GM19468 (cell line): ENCODE results near the gene CNOT3.

Experiments
- ATAC-seq: cut with Tn5 transposase; IDR thresholded peaks from one replicate; pipeline ENCODE4 v1.9.1; 2021; ENCODE audit warnings: mild to moderate bottlenecking, moderate library complexity, moderate number of reproducible peaks; ENCODE audit not compliant: unreplicated experiment; ENCODE audit errors: extremely low read depth

The CNOT3 gene

GRCh38 chr19:54115109-54116063 lies 22.2 kb upstream of the CNOT3 start, which contains the start of the genes PRPF31 and TFPT:
Gene PRPF31, plus strand, starts transcription at chr19:54115754. Its CDS starts 2,525 bp downstream, at chr19:54118279.
Gene TFPT, minus strand, starts transcription at chr19:54115657. Its CDS starts 388 bp downstream, at chr19:54115269.
- ATAC-seq = peak; percentile 50

DNA sequence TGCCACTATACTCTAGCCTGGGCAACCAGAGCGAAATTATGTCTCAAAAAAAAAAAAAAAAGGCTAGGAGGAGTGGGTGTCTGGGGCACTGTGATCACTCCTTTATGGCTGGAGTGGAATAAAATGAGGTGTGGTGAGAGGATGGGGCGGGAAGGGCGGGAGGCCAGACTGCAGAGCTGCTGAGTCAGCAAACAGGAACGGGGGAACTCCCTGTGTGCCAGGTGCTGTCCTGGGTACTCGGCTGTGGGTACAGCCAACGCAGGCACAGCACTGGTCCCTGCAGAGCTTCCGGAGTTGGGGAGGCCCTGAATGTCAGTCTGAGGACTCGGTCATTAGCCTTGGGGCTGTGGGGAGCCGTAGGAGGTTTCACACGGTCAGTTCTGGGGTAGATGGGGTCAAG lies 16.3 kb upstream of the CNOT3 start:
- no peak for ATAC-seq

GRCh38 chr19:54123682-54124081 lies 13.9 kb upstream of the CNOT3 start:
- ATAC-seq = no peak

DNA sequence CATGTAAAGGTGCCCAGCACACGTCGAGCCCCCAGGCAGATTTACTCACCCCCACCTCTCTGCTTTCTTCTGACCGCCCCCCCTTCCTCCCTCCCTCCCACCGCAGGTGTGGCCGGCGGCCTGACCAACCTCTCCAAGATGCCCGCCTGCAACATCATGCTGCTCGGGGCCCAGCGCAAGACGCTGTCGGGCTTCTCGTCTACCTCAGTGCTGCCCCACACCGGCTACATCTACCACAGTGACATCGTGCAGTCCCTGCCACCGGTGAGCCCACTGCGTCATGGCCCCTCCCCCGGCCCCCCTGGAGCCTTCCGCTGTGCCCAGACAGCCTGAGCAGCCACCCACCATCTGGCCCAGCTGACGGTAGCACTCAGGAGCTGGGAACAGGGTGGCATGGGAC lies 13.2 kb upstream of the CNOT3 start:
- no peak for ATAC-seq

DNA sequence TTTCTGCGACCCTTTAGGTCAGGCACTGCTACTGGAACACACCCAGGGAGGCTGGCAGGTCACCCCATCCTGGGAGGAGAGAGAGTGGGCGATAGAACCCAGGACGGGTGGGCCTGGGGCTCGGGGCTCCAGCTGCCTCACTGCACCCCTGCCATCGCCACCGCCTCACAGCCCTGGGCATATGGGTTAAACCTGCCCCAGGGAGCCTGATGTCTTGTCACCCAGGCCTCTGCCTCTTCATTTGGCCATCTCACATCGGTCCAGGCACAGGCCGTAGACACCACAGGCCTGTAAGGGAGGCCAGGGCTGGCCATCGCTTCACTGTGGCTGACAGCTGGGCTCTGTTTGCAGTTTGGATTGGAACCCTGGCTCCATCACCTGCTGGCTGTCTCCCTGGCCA lies 11.8 kb upstream of the CNOT3 start:
- ATAC-seq = no peak

DNA sequence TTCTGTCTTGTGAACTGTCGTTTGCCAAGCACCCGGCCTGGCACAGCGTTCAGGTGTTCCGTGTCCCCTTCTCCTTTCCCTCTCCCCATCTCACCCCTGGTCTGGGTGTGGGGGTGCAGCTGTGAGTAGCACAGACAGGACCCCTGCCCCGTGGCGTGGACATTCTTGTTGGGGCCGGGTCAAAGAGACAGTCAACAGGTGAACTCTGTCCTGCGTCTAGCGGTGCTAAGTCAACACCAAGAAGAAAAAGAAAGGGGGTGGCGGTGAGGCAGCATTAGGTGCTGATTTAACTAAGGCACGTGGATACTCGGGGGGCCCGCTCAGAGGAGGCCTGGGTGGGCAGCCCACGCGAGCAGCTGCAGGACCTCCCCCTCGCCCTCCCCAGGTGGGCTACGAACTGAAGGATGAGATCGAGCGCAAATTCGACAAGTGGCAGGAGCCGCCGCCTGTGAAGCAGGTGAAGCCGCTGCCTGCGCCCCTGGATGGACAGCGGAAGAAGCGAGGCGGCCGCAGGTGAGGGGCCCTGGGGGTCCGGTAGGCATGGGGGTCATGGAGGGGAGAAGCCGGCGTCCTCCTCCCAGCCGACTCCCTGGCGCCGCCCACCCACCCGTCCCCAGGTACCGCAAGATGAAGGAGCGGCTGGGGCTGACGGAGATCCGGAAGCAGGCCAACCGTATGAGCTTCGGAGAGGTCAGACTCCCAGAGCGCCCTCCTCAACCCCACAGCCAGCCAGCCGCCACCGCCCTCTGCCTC lies 9.7 kb upstream of the CNOT3 start:
- ATAC-seq = no peak

DNA sequence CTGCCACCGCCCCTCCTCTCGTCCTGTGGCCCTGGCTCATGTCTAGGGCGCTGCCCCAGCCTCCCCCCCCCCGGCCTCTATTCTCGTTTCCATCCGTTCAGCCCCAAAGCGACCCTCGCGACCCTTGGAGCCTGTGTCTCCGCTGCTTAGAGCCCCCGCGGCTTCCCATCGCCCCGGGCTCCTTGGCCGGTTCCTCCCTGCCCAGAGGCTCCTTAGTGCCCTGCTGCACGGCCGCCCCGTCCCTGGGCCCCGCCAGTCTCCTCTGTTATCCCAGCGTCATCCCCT lies 9.2 kb upstream of the CNOT3 start:
- ATAC-seq = no peak

- no peak for ATAC-seq
These were observed 8.6 kb upstream of the CNOT3 start for GRCh38 chr19:54128796-54129616.

DNA sequence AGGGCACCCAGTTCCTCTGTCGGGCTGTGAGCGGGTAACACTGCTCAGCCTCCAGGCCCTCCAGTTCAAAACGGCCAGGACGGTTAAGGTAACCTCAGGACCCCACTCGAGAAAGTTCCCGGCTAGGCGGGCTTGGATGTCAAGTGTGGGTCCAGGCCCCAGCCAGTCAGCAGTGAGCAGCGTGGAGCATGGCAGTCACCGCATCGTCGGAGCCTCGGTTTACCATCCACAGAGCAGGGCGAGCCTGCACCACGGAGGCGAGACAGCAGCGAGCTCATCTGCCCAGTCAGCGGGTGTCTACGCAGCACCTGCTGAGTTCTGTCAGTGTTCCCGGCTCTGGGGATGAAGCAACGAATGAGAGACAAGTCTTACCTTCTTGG lies 8.0 kb upstream of the CNOT3 start:
- ATAC-seq = no peak

DNA sequence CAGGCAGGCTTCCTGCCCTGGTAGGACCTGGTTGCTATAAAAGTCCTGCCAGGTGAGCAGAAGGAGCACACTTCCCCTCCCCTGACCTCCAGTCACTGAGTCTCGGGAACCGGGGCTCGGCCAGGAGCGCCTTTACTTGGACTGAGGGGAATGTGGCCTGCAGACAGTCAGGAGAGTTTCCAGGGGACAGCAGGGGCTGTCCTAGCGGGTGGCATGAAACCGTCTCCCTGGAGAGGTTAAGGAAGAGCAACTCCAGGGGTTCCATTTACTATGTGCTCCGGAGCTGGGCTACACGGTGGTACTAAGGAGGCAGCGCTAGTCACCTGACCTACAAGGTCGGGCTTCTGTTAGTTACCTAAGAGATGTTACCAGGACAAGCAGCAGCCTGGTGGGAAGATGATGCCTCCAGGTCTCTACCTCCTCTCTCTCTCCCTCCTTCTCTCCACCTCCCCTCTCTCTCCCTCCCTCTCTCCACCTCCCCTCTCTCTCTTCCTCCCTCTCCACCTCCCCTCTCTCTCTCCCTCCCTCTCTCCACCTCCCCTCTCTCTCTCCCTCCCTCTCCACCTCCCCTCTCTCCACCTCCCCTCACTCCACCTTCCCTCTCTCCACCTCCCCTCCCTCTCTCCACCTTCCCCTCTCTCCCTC lies 4.1 kb upstream of the CNOT3 start:
- ATAC-seq = no peak

DNA sequence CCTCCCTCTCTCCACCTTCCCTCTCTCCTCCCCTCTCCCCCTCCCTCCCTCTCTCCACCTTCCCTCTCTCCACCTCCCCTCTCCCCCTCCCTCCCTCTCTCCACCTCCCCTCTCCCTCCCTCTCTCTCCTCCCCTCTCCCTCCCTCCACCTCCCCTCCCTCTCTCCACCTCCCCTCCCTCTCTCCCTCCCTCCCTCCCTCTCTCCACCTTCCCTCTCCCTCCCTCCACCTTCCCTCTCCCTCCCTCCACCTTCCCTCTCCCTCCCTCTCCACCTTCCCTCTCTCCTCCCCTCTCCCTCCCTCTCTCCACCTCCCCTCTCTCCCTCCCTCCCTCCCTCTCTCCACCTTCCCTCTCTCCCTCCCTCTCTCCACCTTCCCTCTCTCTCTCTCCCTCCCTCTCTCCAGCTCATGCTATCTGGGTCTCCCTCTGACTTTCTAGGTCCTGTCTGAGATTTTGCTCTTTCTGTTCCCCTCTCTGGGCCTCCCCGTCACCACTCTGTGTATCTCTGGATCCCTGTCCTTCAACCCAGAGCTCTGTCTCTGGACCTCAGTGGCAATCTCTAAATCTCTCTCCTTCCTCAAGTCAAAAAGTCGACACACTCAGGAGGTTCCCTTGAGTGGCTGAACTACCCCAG lies 3.5 kb upstream of the CNOT3 start:
- no peak for ATAC-seq

DNA sequence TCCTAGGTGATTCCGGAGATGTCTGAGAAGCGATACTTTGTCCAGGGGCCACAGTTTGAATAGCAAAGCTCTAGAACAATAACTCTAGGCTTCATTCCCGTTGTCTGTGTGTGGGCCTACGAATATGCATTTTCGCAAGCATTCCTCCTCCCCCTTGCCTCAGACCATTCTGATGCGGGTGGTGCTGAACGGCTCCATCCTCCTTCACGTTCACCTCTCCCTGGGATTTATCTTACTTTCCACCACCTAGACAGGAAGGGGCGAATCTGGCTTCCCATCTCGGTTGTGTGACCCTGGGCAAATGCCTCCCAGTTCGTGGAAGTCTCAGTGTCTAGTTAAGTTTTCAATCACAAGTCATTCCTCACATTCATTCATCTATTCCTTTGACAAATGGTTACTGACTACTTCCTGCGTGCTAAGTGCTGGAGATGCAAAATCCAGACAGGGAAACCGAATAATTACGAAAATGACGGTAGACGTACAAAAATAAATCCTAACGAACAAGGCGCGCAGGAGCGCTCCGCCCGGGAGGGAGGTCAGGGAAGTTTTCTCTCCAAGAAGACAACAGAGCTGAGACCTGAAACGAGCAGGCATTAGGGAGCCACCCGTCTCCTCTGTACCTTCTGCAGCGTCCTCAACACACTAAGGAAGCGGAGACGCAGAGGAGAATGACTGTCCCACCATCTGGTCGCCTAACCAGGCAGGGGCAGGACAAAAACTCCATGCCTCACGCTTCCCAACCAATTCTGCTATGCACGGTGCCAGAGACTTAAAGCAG lies 1.3 kb upstream of the CNOT3 start:
- no peak for ATAC-seq

- ATAC-seq = peak; percentile 68
These were observed 481 bp upstream of the CNOT3 start for GRCh38 chr19:54136864-54137698.

- no peak for ATAC-seq
These were observed 1.1 kb downstream of the CNOT3 start for GRCh38 chr19:54138489-54139256.

GRCh38 chr19:54141356-54141755 lies 3.8 kb downstream of the CNOT3 start:
- no peak for ATAC-seq

- ATAC-seq = no peak
These were observed 4.7 kb downstream of the CNOT3 start for GRCh38 chr19:54142166-54142780.
